ENCODE measurements around the gene PLA2R1.

Gene PLA2R1

DNA sequence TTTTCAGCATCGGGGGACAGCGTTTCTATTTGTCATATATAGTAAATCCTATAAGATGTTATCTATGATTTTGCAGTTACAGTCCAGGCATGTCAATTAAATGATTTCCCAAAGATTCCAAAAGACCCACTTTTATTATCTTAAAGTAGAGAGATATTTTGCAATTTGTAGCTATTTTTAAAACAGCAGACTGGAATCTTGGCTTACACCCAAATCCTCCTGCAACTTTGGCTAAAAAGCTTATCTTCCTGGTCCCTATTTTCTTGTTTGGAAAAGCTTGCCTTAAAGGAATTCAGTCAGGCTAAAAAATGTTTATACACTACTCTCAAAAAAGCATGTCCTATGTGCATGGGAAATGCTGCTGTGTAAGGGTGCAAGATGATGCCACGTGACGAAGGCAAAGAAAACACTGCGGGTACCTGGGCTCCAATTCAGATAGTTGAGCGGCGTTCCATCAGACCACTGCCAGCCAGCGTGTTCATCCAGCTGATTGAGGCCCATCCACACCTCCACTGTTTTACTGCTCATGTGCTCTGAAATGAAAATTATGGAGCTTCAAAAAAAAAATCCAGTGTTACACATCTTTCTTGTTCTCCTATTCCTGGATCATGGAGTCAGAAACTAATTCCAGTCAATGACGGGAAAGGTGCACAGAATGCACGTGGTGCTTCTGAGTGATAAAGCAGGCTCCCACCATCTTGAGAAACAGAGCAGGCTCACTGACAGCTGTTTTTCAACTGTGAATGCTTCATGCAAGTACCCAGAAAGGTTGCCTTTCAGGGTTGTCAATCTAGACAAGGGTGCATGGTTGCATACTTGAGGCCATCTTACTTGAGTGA lies 33.8 kb downstream of the PLA2R1 start:
- DNase-seq = no peak

DNA sequence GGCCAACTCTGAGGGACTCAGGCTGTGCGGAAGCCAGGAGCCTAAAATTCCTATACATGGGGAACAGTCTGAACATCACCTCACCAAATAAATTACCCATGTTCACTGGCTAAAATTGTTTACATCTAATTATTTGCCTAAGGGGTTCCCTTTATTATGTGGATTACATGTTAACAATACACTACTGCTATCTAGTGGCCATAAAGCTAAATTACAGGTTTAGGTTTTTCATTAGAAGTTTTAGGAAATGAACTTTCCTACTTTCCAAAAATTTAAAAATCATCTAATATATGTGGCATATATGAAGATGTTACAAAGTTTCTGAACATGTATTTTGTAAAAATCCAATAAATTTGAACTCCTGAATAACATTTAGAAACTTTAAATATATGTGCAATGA lies 40.3 kb downstream of the PLA2R1 start:
- DNase-seq = no peak

DNA sequence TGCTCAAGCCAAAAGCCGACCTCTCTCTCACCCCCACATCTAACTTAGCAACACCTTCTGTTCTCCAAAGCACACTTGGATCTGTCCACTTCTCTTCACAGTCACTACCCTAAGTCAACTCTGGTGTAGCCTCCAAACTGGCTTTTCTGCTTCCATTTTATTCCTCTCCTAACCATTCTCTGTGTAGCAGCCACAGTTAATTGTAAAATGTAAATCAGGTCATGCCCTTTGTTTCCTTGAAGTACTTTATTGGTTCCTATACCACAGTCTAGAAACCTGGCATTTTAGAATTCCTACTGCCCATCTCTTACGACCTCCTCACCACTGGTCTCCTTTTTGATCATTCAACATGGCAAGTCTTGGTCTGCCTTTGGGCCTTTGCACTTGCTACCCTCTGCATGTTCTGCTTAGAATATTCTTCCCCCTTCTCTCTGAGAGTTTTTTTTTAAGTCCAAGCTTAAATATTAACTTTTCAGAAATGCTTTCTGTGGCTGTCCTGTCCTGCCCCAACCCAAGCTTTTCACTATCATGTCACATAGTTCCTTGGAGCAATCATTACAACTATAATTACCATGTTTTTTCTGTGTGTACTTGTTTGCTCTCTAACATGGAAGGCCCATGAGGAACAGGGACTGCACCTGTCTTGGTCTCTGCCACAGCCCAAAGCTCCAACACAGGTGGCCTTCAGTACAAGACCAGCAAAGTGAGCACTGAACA lies 42.9 kb downstream of the PLA2R1 start:
- DNase-seq = no peak

- no peak for DNase-seq
Observed at GRCh38 chr2:160015746-160016145, 46.7 kb downstream of the PLA2R1 start.

DNA sequence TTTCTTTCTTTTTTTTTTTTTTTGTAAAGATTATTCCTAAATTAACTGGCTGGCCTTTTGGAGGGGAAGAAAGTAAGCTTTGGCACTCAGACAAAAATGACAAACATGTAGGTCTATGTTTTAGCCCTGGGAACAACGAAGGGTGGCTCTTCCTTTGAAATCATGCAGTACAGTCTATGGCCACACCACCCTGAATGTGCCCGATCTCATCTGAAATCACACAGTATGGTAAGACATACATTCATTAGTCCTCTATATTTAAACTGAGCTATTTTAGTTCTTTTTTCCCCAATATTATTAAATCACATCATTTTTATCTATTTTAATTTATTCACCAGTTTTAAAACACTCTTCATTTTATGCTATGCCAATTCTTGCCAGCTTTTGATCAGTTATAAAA lies 48.2 kb downstream of the PLA2R1 start:
- no peak for DNase-seq

DNA sequence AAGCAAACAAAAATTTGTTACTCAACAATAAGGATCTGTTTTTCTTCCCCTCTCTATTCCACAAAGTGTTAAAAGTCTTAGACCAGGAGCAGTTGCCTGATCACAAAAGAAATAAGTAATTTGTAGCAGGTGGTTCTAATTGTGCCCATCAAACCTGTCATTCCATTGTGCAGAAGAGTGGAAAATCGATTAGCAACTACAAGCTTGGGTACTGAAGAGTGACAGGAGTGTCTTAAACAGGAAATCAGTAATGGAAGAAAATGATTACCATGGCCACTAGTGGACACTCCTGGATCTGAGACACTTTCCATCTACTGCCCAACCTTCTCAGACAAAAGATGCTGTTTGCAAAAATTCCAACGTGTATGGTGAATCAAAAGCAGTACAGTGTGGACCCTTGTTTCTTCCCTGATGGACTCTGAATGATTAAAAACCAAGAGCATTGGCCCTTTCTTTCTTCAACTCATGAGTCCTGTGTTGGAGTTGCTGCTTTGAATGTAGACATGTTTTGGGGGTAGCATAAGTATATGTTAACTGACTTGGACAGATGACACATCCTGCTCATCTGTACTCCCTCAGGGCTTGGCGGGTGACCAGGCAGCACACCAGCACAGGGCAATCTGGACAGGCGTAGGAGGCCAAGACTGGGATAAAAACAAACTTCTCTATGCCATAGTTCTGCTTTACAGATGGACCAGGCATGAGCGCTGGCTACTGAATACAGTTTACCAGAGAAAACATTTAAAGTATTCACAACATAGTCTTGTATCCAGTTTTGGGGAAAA lies 51.9 kb downstream of the PLA2R1 start:
- no peak for DNase-seq

- no peak for DNase-seq
Observed at GRCh38 chr2:160007111-160007510, 55.3 kb downstream of the PLA2R1 start.

DNA sequence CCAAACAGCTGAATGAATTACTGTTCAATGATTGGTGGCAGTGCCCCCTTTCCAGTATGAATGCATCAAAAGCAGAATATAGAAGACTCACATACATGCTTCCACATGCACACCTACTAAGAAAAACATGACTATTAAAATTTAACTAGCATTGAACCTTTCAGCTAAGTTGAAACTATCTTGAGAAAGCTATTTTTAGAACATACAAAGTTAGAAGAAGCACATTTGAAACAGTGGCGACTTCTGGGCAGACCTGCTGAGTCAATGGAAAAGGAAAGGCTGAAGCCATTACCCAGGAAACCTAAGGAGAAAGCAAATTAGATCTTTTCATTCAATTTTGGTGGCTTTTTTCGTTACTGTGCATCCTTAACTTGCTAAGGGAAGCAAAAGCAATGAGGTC lies 55.9 kb downstream of the PLA2R1 start:
- DNase-seq = no peak

- DNase-seq = no peak
Observed at GRCh38 chr2:160005908-160006307, 56.5 kb downstream of the PLA2R1 start.

- no peak for DNase-seq
Observed at GRCh38 chr2:160005476-160005875, 56.9 kb downstream of the PLA2R1 start.

- DNase-seq = no peak
Observed at GRCh38 chr2:159998961-159999360, 63.5 kb downstream of the PLA2R1 start.

DNA sequence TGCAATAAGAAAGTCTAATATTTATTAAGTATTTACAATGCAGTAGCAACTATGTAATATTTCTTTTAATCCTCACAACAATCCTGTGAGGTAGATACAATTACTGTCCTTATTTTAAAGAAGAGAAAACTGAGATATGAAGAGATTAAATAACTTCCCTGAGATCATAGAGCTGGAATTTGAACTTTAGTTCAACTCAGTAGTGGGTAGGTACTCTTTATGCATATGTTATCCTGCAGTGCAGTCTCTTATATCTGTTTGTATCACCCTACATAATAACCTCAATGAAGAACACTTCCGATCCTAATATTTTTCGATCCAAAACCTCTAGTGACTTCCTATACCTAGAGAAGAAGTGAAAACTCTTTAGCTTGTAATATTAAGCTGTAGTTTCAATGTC lies 64.2 kb downstream of the PLA2R1 start:
- DNase-seq = no peak

DNA sequence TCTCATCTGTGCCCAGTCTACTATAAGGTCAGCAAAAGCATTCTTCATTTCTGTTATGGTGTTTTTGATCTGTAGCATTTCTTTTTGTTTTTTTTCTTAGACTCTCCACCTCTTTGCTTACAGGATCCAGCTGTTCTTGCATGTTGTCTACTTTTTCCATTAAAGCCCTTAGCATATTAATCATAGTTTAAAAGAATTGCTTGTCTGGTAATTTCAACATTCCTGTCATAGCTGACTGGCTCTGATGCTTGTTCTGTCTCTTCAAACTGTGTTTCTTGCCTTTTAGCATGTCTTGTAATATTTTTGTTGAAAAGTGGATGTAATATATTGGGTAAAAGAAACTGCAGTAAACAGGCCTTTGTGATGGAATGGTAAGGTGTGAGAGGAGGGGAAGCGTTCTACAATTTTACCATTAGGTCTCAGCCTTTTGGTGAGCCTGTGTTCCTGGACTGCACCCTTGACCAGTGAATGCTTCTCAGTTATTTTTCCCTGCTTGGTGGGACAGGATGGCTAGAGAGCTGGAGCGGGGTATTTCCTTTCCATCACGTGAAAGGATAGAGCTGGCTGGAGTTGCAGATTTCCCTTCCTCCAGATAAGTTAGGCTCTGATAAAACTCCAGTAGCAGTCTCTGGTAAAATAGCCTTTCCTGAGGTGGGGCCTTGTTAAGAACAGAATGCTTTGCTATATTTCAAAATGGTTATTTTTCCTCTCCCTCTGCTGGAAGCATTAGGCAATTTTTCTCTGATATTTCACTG lies 65.4 kb downstream of the PLA2R1 start:
- no peak for DNase-seq

GRCh38 chr2:159995038-159995437 lies 67.4 kb downstream of the PLA2R1 start:
- no peak for DNase-seq

- no peak for DNase-seq
Observed at GRCh38 chr2:159989249-159989648, 73.2 kb downstream of the PLA2R1 start.

DNA sequence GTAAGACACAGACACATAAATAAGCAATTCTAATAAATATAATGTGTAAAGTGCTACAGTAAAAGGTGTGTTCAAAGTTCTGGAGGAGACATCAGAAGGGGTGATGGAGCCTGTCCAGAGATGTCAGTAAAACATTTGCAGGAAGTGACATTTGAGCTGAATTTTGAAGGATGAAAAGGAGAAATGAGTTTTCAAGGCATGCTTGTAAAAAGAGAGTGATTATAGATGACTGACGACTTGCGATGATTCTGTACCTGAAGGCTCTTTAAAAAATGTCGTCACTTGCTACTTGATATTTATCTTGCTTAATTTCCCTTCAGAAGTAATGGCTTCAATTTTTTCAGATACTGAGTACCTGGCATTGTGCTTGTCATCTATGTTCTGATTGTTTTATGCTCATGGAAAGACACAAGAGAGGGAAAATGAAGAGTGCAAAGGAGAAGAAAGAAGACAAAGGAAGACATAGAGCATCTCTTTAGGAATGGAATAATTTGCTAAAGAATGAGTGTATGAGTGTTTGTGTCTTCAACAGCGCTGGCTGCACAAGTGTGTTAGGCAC lies 73.9 kb downstream of the PLA2R1 start:
- DNase-seq = no peak

- DNase-seq = no peak
Observed at GRCh38 chr2:159987181-159987580, 75.2 kb downstream of the PLA2R1 start.

- DNase-seq = no peak
Observed at GRCh38 chr2:159985656-159986055, 76.8 kb downstream of the PLA2R1 start.

- no peak for DNase-seq
Observed at GRCh38 chr2:159984034-159984433, 78.4 kb downstream of the PLA2R1 start.

DNA sequence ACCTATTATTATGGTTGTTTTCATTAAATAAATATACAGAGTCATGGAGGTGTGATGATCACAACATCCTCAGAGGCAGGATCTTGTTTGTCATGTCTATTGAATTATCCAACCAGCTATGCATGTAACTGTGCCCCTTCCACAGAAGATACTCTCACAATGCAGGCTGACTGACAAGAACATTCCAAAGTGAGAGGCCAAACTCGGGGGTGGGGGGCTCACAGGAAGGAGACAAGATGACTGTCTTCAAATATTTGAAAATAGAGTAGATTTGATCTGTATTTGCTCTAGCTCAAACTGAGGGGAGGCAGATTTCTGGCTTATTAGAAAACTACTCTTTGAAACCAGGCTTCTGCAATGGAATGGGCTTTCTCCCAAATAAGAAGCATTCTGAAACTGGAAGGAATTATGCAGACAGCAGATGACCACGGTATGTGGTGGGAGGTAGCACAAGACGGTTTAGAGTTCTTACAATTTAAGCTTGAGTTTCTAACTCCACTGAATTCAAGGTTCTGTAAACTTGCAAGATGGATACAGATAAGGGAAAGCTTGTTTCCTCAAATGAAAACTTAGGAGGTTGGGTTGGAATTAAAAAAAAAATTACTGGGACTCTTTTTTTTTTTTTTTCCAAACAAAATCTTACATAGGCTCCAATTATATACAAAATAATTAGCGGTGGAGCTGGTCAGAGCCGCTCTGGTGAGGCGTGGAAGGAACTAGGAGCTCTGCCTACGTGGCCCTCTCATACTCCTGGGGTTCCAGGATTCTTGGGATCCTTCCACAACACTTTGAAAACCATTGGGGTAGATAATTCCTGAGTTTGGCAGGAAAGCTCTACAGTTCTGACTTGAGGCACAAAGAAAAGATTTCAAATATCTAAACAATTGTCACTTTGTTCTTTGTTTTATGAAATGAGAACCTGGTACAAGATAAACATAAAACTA lies 79.3 kb downstream of the PLA2R1 start:
- no peak for DNase-seq

DNA sequence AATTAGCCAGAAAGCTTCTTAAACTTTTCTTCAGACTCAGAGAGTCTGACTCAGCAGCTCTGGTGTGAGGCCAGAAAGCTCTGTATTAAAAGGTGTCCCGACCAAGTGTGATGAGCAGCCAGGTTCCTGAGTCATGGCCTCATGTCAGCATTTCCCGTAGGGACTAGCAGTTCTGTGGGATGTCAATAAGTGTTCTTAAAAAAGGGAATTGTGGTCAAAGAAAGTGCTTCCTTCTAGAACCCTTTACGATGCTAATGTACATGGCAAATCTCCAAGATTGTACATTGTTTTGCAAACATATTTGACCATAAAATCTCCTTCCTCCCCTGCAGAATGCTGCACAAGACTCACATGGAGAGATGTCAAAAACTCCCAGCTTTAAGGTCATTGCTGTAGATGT lies 80.1 kb downstream of the PLA2R1 start:
- no peak for DNase-seq

Measured in activated T-cell treated with anti-CD3 and anti-CD28 coated beads for 4 hours (primary cell).